HepG2 (cell line): ENCODE results near the gene KDELR3. TPM values are rescaled to one million over a fixed set of nuclear protein-coding genes. Genes with fewer than 3 reads are reported as not detected.

ENCODE experiments used
- HNRNPLL ChIP-seq: fragments of 200-400 bp; formaldehyde crosslinking; IDR thresholded peaks from 2 replicates; pipeline ENCODE4 v1.6.1; 2017; ENCODE audit warnings: mild to moderate bottlenecking, low read depth, low read length; ENCODE audit not compliant: poor library complexity, severe bottlenecking
- HOXA9 ChIP-seq: sonication (generic); formaldehyde crosslinking; IDR thresholded peaks from 2 replicates; pipeline ENCODE4 v1.8.1; 2022; ENCODE audit warnings: missing genetic modification reagents, mild to moderate bottlenecking, moderate library complexity, borderline replicate concordance
- SIX4 ChIP-seq: sonication (generic); formaldehyde crosslinking; IDR thresholded peaks from 2 replicates; pipeline ENCODE4 v1.4.0; 2020; ENCODE audit warnings: missing genetic modification reagents
- TAF15 ChIP-seq: fragments of 200-400 bp; formaldehyde crosslinking; IDR thresholded peaks from one replicate; pipeline ENCODE4 v1.6.1; 2018; ENCODE audit warnings: mild to moderate bottlenecking, low read depth, low read length; ENCODE audit not compliant: poor library complexity, severe bottlenecking
- TARDBP ChIP-seq: sonication (generic); formaldehyde crosslinking; IDR thresholded peaks from 2 replicates; pipeline ENCODE4 v1.8.0; 2022; ENCODE audit warnings: mild to moderate bottlenecking, missing genetic modification reagents
- ZBTB20 ChIP-seq: sonication (generic); formaldehyde crosslinking; IDR thresholded peaks from 2 replicates; pipeline ENCODE4 v1.8.1; 2023; ENCODE audit warnings: missing genetic modification reagents, low read depth, mild to moderate bottlenecking, borderline replicate concordance
- ZNF264 ChIP-seq: sonication (generic); formaldehyde crosslinking; IDR thresholded peaks from 2 replicates; pipeline ENCODE4 v1.4.0; 2020; ENCODE audit warnings: missing genetic modification reagents
- ZNF317 ChIP-seq: sonication (generic); formaldehyde crosslinking; IDR thresholded peaks from 2 replicates; pipeline ENCODE4 v1.5.0; 2020; ENCODE audit warnings: mild to moderate bottlenecking, missing genetic modification reagents
- ZNF609 ChIP-seq: sonication (generic); formaldehyde crosslinking; IDR thresholded peaks from 2 replicates; pipeline ENCODE4 v1.4.0; 2020; ENCODE audit warnings: mild to moderate bottlenecking, missing genetic modification reagents, borderline replicate concordance
- ZNF687 ChIP-seq: sonication (generic); formaldehyde crosslinking; IDR thresholded peaks from 2 replicates; pipeline ENCODE4 v1.5.1; 2020; ENCODE audit warnings: mild to moderate bottlenecking, missing genetic modification reagents, moderate library complexity
- polyA plus RNA-seq, 8 experiments: library from polyadenylated mRNA; depleted of rRNA in 3 of 8; stranded (reverse) in 7 of 8; unstranded in 1 of 8; fragments of >200 nt; fragmentation: Illumina TruSeq in 4 of 8; extraction: Trizol in 4 of 8; gene quantifications; 2 replicates each; pipeline versions ENCODE4 v1.2.1 to v1.2.3, GENCODE V29; 2011 to 2016; ENCODE audit warnings: low read depth in 4 of 8, missing spikeins in 1 of 8, mixed read lengths in 1 of 8; ENCODE audit not compliant: insufficient read depth in 1 of 8
- total RNA-seq, 5 experiments: library from RNA; depleted of rRNA; stranded (reverse); fragments of >200 nt; fragmentation: Illumina TruSeq; extraction: Trizol; gene quantifications; 2 replicates each; pipeline ENCODE4 v1.2.3, GENCODE V29; 2016; ENCODE audit warnings: low read depth in 1 of 5
- TF ChIP-seq, protein P1 (sequence below): sonication (generic); formaldehyde crosslinking; IDR thresholded peaks from 2 replicates; pipeline ENCODE4 v1.4.0; 2020; ENCODE audit warnings: missing genetic modification reagents, mild to moderate bottlenecking, borderline replicate concordance
- TF ChIP-seq, protein P2 (sequence below): sonication (generic); formaldehyde crosslinking; IDR thresholded peaks from 2 replicates; pipeline ENCODE4 v1.4.0; 2020; ENCODE audit warnings: missing genetic modification reagents

KDELR3 gene
- total and polyA plus RNA-seq, 2 of the 13 experiments (the other 11 are each of a cell fraction or from before 2014, with no cell fraction given), result 24.2 to 65.7 TPM

- TF ChIP-seq, protein P1, sequence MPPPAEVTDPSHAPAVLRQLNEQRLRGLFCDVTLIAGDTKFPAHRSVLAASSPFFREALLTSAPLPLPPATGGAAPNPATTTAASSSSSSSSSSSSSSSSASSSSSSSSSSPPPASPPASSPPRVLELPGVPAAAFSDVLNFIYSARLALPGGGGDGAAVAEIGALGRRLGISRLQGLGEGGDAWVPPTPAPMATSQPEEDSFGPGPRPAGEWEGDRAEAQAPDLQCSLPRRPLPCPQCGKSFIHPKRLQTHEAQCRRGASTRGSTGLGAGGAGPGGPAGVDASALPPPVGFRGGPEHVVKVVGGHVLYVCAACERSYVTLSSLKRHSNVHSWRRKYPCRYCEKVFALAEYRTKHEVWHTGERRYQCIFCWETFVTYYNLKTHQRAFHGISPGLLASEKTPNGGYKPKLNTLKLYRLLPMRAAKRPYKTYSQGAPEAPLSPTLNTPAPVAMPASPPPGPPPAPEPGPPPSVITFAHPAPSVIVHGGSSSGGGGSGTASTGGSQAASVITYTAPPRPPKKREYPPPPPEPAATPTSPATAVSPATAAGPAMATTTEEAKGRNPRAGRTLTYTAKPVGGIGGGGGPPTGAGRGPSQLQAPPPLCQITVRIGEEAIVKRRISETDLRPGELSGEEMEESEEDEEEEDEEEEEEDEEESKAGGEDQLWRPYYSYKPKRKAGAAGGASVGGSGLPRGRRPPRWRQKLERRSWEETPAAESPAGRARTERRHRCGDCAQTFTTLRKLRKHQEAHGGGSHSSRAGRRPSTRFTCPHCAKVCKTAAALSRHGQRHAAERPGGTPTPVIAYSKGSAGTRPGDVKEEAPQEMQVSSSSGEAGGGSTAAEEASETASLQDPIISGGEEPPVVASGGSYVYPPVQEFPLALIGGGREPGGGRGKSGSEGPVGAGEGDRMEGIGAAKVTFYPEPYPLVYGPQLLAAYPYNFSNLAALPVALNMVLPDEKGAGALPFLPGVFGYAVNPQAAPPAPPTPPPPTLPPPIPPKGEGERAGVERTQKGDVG, result peak; percentile 73; the same call in 1 of the 2 replicates
- 0 out of 2 replicates have a peak, but pooled peaks have one; percentile 7 for TF ChIP-seq ZBTB20 (CRISPR knock-in tag)
- no peak for TF ChIP-seq HOXA9 (CRISPR knock-in tag)
- no peak for TF ChIP-seq ZNF264 (CRISPR knock-in tag)
- TF ChIP-seq SIX4 (CRISPR knock-in tag), result no peak
- TF ChIP-seq TARDBP (CRISPR knock-in tag), result no peak
- TF ChIP-seq, protein P2, sequence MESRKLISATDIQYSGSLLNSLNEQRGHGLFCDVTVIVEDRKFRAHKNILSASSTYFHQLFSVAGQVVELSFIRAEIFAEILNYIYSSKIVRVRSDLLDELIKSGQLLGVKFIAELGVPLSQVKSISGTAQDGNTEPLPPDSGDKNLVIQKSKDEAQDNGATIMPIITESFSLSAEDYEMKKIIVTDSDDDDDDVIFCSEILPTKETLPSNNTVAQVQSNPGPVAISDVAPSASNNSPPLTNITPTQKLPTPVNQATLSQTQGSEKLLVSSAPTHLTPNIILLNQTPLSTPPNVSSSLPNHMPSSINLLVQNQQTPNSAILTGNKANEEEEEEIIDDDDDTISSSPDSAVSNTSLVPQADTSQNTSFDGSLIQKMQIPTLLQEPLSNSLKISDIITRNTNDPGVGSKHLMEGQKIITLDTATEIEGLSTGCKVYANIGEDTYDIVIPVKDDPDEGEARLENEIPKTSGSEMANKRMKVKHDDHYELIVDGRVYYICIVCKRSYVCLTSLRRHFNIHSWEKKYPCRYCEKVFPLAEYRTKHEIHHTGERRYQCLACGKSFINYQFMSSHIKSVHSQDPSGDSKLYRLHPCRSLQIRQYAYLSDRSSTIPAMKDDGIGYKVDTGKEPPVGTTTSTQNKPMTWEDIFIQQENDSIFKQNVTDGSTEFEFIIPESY (CRISPR knock-in tag), result peak; percentile 95
- TF ChIP-seq ZNF609 (CRISPR knock-in tag), result no peak
- TF ChIP-seq TAF15, result peak; percentile 5
- peak; percentile 100 for TF ChIP-seq HNRNPLL
- TF ChIP-seq ZNF687 (CRISPR knock-in tag), result peak; percentile 70
- peak; percentile 74; the same call in 1 of the 2 replicates for TF ChIP-seq ZNF317 (CRISPR knock-in tag)
Measured at GRCh38 chr22:38506118-38506962, 38.4 kb downstream of the KDELR3 start, which contains the start of gene DDX17 (continued).
